T follicular helper cell (primary cell): ENCODE measurements around the gene MEPE.
A peak's percentile ranks its signal among the peaks of the same experiment; 100 is the strongest.

Experiments used
- DNase-seq: peaks from one replicate; pipeline ENCODE4 v3.0.0-alpha.2; 2020; ENCODE audit warnings: low read depth

Gene MEPE

DNA sequence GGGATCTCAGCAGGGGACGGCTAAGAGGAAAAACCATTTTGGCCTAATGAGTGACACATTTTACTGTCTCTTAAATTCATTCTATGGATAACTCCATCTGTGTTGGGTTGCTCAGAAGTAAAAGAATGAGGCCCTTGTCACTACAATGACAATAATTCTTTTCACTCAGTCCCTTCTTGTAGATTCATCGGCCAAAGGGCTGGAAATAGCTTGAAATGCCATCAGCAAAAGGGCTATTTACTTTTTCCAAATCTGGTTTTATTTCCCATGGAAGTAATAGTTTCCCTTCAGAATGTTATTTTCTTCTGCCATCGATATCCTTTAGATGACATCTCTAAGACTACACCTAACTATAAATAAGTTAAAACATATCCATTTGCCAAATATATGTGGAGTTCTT is 7.4 kb downstream of the MEPE start:
- DNase-seq: no peak

DNA sequence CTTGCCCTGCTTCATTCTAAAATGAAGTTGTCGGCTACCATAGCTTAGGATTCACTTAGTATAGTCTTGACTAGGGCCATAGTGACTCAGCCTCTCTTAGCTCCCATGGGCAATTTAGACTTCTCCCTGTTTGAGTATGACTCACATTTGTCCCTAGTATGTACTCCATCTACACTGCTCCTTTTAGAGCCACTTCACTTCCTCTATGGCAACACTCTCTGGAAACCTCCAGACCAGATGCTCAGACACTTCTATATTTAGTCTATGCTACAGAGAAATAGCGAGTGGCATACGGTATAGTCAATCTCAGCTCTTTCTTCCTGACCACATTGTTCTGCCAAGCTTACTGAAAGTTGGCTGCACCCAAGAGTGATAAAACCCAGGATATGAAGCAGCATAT is 11.2 kb downstream of the MEPE start:
- DNase-seq: no peak

DNA sequence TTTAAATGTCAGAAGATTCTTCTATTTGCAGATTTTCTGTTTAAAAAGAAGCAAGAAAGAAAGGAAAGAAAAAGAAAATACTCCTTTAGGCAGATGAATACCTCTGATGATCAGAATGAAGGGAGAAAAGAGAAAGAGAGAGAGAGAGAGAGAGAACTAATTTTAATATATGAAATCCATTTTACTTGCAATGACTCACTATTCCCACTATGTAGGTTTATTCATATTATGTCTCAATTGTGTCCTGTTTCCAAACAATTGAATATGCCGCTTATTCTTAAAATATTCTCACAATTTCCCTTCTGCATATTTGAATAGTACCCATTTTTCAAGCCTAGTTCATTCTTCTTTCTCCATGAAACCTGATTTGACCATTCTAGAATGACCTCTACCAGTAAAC is 11.7 kb downstream of the MEPE start:
- DNase-seq: no peak

DNA sequence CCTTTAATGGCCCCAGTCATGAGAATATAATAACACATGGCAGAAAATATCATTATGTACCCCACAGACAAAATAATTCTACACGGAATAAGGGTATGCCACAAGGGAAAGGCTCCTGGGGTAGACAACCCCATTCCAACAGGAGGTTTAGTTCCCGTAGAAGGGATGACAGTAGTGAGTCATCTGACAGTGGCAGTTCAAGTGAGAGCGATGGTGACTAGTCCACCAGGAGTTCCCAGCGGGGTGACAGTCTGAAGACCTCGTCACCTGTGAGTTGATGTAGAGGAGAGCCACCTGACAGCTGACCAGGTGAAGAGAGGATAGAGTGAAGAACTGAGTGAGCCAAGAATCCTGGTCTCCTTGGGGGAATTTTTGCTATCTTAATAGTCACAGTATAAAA is 13.5 kb downstream of the MEPE start:
- no peak for DNase-seq

DNA sequence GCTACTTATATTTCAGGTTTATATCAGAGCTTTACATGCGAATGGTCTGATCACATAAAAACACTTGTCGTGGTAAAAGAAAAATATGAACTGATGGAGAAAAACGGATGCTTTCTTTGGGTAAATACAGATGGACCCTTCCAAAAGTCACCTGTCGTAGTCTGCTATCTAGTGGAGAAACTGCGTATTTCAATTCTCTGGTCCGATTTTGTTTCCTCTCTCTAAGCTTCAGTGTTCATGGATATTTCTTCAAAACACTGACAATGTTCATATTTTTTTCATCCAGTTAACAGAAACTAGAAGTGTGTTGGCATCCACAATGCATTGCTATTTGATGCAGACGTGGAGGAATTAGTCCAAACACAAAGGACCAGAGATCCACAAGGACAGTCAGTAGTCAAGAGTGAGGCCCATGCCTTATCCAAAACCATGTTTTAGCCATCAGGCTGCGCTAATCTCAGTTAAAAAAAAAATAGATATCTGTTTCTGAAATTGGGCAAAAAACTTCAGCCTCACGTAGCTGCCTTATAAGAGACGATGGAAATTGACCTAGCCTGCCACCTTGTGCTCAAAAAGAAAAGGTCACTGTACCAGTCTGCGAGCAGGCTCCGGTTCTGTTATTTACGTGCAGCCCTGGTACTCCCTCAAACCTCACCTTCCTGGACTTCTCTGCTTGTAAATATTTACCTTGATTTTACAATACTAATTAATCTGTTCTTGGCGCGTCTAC is 16.0 kb downstream of the MEPE start:
- DNase-seq: peak; percentile 3

DNA sequence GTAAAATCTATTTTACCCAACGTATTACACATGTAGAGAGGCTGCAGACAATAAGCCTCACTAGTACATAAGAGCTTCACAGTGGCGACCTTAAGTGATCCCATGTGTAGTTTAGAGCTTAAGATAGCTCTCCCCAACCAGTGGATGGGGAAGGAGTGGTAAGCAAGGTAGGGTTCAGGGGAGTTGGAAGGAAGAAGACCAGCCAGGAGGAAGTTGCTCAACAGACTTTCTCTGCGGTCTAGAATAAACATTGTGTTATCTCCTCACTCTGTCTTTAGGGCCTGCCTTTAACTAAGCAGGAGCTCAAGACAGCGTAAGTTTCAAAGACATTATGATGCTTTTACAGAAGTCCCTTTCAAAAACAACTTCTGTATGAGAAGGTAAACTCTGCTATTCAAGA is 16.8 kb downstream of the MEPE start:
- DNase-seq: no peak

DNA sequence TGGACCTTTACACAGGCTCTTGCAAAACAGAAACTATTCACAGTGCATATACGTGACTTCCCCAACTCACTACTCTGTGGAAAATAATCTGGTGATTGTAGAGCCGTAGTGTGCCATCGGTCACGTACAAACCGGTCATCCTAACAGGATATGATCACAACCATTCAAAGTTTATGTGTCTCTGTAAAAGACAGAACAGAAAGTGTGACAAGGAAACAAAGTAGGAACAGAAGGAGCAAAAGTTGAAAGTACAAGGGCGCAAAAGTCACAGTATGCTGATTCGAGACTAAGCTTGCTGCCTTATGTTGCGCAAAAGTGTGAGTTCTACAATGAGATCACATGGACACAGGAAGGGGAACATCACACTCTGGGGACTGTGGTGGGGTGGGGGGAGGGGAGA is 18.6 kb downstream of the MEPE start:
- no peak for DNase-seq

DNA sequence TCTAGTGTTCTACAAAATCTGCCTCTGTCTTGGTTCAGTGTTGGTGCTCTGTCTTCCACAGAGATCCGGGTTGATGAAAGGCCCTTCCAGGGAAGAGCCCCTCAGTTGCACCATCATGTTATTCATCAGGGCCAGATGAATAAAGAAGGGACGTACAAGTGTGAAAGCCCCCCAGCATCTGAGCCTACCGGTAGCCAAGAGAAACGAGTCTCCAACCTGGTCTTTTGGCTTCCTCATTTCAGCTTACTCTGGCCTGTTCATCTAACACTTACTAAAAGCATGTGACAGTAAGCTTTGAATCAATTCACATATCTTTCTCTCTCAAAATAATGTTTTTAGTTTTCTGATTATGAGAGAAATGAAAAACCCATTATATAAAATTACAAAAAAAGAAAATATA is 19.2 kb downstream of the MEPE start:
- no peak for DNase-seq

DNA sequence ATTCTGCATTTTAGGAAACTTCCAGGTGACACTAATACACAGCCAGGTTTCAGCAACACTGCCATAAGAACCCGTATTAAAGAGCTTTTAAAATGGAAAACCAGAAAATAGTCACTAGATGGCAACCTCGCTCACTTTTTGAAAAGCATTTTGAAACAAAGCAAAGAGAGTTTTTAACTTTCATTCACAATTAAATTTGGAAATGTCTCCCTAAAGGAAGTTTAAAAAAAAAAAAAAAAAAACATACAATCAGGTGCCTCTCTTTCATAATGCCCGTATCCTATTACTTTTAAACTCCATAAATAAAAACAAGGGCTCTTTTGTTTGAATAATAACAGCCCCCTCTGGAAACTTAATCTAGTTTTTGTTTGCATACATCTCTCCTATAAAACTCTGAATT is 20.3 kb downstream of the MEPE start:
- DNase-seq: no peak

DNA sequence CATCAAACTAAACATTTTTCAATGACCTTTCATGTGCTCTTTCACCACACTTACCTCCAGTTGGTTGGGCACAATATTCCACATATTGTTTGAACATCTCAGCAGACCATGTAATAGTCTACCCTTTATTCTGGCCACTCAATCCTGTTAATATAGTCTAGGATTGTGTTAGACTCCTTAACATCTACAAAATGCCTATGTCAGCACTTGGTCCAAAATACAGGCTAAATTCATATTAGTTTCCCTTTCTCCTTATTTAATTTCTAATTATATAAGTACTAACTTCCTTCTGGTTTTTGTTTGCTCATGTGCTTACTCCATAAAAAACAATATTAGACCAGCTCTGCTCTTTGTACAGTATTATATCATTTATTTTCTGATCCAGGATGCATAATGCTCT is 21.1 kb downstream of the MEPE start:
- no peak for DNase-seq

DNA sequence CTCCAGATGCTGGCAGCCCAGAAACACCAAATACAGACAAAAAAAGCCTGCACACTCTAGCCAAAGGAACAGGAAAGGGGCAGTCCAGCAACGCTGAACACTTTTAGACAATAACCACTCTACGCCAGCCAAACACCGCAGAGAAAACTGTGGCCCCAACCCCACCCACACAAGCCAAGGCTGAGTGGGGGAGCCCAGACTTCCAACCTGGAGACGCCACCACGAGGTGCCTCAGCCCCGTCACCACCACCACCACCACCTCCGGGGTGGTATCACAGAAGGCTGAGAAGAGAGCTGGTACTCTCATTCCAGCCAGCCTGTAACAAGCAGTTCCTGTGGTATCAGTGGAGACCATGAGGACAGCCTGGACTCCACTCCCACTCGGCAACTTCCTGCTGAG is 22.8 kb downstream of the MEPE start:
- no peak for DNase-seq

DNA sequence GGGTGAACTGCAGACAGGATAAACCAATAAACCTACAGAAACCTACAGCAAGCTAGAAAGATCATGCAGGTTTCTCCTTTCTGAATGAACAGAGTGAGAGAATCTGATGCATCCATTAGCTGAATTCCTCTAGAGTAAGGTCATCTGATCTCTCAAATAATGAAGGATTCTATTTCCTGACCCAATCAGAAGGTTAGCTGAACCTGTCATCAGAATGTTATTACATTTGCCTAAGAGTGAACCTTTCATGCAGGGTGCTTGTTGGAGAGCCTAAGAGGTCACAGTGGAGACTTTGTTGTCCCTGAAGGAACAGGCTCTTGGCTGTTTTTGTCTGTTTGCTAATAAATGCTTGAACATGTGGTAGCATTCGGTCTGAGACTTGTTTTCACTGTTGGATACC is 24.0 kb downstream of the MEPE start:
- no peak for DNase-seq

DNA sequence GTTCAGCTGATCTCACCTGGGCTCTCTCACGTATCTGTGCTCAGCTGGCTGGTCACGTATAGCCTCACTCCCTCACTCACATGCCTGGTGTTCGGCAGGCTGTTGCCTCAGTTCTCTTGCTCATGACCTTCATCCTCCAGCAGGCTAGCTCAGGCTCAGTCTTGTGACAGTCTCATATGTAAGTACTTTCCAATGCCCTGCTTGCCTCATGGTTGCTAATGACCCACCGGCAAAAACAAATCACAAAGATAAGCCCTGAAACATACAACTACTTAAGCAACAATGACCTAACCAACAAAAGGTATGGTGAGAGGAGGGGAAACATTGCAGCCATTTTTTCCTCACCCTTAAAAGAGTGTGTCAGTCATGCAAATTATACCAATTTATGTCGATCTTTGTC is 25.0 kb downstream of the MEPE start:
- DNase-seq: no peak

DNA sequence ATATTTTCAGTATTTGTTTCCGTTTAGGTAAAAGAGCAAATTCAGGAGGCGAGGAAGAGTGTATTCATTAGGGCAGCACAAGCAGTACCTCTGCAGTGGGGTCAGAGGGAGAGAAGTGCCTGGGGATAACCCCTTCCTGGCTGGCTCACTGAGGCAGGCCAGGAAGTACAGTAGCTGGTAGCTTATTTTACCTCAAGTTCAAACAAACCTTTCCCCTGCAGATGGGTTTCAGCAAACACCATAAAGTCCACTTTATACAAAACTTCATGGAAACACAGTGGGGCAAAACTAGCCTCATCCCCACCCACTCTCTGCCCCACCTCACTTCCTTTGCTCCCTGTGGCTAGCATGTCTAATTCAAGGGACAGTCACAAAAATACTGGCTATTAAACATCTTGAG is 29.5 kb downstream of the MEPE start:
- no peak for DNase-seq

DNA sequence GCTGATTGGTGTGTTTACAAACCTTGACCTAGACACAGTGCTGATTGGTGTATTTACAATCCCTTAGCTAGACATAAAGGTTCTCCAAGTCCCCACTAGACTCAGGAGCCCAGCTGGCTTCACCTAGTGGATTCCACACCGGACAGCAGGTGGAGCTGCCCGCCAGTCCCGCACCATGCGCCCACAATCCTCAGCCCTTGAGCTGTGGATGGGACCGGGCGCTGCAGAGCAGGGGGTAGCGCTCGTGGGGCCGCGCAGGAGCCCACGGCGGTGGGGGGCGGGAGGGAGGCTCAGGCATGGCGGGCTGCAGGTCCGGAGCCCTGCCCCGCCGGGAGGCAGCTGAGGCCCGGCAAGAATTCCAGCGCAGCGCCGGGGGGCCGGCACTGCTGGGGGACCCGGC is 30.7 kb downstream of the MEPE start:
- no peak for DNase-seq

DNA sequence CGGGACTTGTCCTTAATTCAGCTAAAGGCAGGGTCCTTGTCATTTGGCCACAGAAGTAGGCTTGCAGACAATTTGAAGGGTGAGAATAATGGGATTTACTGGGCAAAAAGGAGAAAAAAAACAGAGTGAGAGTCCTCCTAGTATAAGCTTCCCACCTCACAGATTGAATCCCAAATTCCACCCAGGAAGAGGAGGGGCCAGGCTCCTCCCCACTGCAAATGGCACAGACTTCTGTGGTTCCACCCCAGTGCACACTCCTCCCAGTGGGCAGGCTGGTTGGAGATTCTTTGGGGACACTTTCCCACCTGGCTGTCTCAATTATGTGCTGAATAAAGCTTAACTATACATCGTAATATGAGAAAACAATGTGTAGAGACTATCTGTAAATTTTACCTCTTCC is 31.6 kb downstream of the MEPE start:
- no peak for DNase-seq

DNA sequence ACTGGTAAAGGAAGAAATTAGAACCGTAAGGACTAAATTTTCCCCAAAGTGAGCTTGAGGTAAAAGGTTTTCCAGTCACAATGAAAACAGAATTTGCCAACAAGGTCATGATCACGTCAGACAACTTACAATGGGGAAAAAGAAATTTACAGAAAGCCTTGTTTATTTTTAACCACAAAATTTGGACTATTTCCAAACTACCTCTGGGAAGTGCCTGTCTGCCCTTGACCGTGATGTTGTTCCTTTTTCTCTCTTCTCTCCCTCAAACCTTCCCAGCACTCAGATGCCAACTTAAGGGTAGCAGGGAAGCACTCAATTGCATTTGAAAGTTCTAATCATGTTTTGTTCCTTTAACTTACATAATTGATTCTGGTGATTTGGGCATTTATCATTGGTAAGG is 32.5 kb downstream of the MEPE start:
- no peak for DNase-seq

DNA sequence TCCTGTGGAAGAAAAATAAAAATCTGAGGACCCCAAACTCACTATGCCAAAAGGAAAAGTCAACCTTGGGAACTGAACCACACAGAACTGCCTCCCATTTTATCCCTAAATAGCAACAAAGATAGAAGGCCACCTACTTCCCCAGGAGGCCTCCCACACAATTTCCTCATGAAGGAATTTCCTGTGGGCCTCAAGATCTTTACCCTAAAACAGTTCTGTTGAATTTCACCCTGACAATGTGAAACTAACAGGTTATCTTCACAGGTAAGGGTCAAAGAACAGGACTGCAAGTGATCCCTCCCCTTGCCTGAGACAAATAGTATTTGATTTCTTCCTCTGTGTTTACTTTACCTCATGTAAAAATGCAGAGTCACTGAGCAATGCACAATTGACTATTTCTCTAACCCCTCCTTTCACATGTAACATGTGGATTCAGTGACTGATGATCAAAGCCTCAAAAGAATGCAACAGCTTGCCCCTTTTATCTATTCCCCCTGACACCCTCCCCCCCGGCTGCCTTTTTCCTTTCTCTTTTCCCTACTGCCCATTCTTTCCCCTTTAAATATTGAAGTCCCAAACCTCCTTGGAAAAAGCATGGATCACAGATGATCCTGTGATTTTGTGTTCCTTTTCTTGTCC is 33.3 kb downstream of the MEPE start:
- DNase-seq: no peak

DNA sequence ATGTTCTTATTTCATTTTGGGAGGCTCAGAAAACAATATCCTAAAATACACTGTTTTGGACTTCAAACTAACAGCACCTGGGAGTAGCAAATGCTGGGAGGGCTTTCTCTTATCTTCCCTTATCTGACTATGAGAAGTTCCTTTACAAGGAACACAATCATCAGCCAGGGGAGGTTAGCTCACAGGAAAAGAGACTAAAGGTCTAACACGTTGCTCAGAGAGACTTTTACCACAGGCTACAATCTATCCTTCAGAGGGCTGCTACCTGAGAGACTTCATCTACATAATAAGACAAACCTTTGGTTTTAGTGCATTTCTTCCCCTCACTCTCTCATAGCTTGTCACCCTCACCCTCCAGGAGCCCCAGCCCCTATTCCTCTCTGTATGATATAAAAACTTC is 35.8 kb downstream of the MEPE start:
- DNase-seq: no peak

DNA sequence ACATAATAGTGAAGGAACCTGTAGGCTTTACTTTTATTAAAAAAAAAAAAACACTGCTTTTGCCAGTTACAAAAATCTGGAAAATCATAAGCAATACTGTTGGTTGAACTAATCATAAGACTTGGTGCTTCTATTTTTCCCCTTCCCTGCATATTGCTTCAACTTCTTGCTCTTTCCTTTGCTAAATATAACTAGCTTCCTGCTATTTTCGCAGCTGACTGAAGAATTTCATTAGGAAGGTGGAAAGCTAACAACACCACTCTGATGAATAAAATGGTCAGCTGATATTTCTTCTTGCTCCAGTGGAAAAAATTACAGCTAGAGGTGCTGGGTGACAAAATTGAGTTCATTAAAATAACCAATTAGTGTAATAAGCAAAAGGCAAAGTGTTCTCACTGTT is 39.3 kb downstream of the MEPE start:
- no peak for DNase-seq

DNA sequence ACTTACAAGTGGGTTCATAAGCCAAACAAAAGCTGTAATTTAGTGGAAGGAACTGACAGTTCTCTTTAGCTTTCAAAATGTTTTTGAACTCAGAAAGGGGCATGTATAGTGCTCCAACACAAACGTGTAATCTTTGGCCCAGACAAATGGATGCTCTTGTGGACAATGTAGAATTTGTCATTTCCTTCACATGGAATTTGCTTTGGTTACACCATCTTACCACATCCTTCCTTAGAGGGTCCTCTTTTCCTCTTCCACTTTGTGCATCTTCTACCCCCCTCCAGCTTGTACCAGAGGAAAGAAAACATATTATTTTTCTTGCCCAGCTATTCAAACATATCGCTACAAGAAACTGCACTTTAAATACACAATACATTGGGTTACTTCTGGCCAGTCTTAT is 42.4 kb downstream of the MEPE start:
- no peak for DNase-seq

DNA sequence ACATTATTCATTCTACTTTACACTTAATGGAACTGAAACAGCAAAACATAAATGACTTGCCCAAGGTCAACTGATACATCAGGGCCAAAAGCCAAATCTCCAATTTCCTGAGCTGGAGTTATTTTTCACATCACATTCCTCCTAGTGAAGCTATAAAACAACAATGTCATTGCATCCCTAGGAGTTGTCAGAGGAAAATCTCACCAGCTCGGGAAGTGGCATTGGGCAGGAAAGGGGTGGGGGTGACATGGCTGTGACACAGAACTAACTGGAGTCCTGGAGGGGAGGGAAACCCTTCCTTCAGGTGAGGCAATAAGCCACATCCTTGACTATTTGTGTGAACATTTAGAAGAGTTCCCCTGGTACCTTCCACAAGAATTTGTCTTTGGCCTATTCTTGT is 47.3 kb downstream of the MEPE start:
- no peak for DNase-seq

DNA sequence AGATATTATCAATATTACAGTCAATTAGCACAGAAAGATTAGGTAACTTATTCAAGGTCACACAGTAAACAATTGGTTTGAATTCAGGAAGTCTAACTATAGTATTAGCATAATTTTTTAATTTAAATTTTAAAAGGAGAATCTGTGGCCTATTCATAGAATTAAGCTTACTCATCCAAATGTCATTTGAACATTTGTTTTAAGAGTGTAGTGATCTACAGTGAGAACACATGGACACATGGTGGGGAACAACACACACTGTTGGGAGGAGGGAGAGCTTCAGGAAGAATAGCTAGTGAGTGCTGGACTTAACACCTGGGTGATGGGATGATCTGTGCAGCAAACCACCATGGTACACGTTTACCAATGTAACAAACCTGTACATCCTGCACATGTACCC is 48.3 kb downstream of the MEPE start:
- DNase-seq: no peak

DNA sequence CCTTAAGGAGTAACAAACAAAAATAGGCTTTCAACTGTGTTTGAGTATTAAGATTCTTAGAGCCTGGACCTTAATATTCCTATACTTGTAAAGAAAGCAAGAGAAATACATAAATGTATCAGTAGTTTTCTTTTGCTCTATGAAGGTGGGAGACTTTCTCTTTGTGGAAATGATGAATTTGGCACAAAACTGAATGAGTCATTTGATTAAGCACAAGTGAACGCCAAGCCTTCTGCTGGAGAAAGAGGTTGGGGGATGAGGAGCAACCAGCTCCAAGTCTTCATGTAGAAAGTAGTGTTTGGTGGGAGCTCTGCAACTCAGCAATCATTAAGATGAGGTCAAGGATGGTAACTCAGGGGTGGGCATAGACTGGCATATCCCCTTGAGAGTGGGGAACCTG is 49.6 kb downstream of the MEPE start:
- no peak for DNase-seq
